GM18519 (cell line): ENCODE results near the gene NFKBIL1.

Experiments used
- ATAC-seq: cut with Tn5 transposase; IDR thresholded peaks from one replicate; pipeline ENCODE4 v1.9.1; 2021; ENCODE audit warnings: mild to moderate bottlenecking, moderate library complexity; ENCODE audit not compliant: unreplicated experiment, low FRiP score

Gene NFKBIL1

DNA sequence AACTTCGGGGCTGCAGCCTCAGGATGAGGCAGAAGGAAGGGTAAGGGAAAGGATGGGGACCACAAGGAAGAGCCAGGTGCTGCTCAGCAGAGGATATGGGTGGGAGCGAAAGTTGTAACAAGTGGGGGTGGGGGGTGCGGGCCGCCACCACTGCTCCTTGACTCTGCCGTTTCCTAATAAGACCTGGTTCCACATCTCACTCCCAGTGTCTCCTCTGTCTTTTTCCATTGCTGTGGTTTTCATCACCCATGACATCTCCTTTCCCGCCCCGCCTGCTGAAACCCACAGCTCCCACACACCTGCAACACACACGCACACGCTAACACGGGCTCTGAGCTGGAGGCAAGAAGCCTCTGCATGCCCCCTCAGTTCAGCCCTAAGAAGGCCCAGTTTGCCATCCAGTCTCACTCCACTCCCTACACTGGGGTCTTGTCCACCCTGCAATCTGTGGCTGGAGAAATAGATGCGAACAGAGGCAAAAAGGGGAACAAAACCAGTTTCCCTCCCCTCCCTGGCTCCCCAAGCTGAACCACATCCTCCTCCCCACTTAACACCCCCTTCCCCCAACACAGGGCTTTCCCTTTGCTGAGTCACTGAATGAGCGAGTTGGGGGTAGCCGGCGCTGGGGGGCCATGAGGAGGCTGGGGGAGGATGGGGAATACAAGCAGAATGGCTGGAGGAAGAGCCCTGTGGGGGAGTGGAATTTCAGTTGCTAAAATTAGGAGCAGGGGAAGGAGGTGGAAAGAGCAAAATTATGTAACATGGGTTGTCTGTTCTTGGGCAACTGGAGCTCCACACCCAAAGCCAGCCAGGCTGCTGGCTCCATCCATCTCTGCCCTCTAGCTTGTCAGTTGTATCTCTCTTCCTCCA lies 11.5 kb downstream of the NFKBIL1 start:
- ATAC-seq = no peak

DNA sequence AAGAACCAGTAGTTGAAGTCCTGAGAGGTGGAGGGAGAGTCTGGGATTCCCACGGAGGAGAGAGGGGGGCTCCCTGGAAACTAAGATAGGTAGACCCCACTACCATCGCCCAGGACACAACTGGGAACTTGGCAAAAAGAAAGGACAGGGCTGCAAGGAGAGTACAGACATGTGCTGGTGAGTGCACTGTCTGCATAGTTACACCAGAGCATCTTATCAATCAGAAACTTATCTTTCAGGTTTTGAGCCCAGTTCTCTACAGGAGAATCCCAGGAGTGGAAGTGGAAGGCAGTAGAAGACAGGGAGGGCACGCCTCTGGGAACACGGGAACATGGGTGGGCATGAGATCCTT lies 12.2 kb downstream of the NFKBIL1 start:
- ATAC-seq = no peak

DNA sequence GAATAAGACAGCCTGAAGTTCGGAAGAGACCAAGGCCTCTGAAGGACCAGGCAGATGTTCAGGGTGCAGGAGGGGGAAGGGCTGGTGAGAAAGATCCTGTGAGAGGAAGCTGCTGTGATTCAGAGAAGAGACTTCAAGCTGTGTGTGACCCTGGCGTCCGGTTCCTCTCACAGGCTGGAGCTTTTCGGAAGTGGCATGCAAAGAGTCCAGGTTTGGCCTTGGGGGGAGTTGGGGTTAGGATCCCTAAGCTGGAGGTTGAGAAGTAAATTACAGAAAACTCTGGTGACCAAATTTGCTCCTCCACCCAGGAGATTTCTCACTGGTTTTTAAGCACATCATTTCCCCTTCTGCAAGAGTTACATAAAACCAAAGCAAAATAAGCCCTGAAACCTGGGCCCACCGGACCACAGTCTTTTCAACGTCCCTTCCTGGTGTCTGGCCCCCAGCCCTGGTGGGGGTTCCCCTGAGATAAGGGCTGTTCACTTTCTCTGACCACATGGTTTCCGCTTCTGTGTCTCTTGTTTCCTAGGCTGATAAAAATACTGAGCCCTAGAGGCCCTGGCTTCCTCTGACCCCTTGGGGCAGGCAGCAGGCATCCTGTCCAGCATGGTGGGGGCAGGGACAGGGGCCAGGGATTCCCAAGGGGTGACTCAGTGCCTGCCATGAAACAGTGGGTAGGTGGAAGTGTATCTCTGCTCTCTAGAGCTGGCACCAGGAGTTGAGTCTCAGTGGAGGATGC lies 12.7 kb downstream of the NFKBIL1 start:
- ATAC-seq = no peak

DNA sequence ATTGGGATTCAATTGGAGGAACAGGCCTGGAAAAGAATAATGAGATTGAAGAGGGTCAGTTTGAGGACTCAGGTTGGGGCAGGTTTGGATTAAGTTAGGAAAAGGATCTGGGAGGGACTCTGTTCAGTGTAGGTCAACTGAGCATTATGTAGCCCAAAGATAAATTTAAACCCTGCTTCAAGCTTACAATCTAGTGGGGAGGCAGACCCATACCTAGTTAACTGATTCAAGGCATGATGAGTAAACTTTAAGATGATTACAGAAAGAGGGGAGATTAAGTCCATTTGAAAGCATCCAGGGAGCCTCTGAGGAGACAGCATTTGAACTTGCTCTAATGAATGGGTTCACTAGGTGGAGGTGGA lies 13.3 kb downstream of the NFKBIL1 start:
- no peak for ATAC-seq

DNA sequence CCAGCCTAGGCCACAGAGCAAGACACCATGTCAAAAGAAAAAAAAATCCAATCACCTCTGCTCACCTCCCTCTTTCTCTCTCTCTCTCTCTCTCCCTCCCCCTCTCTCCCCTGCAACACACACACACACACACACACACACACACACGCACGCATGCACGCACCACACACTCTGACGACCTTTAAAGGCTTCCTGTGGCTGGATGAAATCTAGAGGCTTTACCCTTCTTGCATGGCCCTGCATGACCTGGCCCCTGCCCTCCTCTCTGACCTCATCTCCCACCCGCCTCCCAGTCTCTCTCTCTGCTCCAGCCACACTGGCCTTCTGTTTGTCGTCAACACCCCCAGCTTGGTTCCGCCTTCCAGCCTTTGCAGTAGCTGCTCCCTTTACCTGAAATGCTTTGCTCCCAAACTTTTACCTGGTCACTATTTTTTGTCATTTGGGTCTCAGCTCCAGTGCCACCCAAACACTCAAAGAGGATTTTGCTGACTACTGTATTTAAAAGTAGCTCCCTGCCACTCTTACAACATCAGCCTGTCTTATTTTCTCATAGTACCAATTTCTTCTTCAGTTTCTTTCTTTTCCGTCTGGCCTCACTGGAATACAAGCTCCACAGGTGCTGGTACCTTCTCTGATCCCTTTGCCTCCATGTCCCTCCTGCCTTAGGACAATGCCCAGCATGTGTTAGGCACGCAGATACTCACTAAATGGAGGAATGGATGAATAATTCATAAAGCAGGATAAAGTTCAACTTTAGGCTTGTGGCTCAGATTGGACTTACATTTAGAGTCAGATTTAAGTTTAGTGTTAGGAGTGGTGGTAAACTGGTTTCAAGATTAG lies 20.3 kb downstream of the NFKBIL1 start:
- no peak for ATAC-seq

DNA sequence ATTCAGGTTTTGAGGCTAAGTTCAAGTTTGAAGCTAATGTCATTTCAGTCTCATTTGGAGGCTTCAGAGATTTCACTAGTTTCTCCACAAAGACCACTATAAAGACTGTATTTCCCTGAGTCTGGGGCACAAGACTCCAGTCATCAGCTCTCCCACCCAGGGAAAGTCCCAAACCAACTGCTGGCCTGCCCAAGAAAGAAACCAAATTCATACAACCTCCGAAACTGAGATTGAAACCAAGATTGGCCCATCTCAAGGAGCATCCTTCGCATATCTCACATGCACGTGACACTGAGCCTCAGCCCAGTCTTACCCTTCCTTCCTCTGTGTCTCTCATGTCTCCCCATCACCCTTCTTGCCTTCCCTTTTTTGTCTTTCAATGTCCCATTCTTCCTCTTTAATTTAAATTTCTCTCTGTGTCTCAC lies 21.1 kb downstream of the NFKBIL1 start:
- peak; percentile 48 for ATAC-seq

DNA sequence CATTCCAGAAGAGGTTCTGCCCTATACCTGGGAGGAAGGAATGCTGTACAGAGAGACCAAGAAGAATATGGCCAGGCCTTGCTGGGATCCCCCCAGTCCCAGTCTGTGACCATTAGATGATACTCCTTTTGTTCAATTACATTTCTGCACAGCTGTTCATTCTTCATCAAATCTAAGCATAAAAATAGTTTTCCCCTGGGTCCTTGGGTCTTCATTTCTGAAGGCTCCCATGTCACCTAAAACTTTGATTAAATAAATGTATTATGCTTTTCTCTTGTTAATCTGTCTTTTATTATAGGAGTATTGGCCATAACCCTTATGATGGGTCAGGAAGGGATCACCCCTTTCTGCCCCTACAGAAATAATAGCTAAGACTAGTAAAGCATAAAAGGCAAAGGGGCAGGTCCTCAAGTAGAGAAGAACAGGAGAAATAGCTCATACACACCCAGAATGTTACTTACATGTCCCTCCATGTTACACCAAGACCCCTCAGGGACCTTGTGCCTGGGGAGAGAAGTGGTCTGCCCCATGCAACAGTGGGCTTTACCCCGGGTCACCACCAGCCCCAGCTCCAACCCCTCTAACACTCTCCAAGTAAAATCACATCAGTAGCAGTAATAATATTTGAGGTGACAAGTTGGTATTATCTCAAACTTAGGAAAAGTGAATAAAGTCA lies 22.6 kb downstream of the NFKBIL1 start:
- ATAC-seq = no peak

DNA sequence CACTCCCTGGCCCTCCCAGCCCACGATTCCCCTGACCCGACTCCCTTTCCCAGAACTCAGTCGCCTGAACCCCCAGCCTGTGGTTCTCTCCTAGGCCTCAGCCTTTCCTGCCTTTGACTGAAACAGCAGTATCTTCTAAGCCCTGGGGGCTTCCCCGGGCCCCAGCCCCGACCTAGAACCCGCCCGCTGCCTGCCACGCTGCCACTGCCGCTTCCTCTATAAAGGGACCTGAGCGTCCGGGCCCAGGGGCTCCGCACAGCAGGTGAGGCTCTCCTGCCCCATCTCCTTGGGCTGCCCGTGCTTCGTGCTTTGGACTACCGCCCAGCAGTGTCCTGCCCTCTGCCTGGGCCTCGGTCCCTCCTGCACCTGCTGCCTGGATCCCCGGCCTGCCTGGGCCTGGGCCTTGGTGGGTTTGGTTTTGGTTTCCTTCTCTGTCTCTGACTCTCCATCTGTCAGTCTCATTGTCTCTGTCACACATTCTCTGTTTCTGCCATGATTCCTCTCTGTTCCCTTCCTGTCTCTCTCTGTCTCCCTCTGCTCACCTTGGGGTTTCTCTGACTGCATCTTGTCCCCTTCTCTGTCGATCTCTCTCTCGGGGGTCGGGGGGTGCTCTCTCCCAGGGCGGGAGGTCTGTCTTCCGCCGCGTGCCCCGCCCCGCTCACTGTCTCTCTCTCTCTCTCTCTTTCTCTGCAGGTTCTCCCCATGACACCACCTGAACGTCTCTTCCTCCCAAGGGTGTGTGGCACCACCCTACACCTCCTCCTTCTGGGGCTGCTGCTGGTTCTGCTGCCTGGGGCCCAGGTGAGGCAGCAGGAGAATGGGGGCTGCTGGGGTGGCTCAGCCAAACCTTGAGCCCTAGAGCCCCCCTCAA lies 24.9 kb downstream of the NFKBIL1 start, which contains the start of gene LTA:
TSS of gene LTA (plus strand) at position 249 of the 871 bp plus-strand sequence. CDS start at position 703, 454 bp downstream.
- ATAC-seq = no peak

DNA sequence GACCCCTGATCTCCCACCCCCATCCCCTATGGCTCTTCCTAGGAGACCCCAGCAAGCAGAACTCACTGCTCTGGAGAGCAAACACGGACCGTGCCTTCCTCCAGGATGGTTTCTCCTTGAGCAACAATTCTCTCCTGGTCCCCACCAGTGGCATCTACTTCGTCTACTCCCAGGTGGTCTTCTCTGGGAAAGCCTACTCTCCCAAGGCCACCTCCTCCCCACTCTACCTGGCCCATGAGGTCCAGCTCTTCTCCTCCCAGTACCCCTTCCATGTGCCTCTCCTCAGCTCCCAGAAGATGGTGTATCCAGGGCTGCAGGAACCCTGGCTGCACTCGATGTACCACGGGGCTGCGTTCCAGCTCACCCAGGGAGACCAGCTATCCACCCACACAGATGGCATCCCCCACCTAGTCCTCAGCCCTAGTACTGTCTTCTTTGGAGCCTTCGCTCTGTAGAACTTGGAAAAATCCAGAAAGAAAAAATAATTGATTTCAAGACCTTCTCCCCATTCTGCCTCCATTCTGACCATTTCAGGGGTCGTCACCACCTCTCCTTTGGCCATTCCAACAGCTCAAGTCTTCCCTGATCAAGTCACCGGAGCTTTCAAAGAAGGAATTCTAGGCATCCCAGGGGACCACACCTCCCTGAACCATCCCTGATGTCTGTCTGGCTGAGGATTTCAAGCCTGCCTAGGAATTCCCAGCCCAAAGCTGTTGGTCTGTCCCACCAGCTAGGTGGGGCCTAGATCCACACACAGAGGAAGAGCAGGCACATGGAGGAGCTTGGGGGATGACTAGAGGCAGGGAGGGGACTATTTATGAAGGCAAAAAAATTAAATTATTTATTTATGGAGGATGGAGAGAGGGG lies 26.1 kb downstream of the NFKBIL1 start:
- ATAC-seq = no peak

DNA sequence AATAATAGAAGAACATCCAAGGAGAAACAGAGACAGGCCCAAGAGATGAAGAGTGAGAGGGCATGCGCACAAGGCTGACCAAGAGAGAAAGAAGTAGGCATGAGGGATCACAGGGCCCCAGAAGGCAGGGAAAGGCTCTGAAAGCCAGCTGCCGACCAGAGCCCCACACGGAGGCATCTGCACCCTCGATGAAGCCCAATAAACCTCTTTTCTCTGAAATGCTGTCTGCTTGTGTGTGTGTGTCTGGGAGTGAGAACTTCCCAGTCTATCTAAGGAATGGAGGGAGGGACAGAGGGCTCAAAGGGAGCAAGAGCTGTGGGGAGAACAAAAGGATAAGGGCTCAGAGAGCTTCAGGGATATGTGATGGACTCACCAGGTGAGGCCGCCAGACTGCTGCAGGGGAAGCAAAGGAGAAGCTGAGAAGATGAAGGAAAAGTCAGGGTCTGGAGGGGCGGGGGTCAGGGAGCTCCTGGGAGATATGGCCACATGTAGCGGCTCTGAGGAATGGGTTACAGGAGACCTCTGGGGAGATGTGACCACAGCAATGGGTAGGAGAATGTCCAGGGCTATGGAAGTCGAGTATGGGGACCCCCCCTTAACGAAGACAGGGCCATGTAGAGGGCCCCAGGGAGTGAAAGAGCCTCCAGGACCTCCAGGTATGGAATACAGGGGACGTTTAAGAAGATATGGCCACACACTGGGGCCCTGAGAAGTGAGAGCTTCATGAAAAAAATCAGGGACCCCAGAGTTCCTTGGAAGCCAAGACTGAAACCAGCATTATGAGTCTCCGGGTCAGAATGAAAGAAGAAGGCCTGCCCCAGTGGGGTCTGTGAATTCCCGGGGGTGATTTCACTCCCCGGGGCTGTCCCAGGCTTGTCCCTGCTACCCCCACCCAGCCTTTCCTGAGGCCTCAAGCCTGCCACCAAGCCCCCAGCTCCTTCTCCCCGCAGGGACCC lies 27.0 kb downstream of the NFKBIL1 start:
- ATAC-seq = no peak

DNA sequence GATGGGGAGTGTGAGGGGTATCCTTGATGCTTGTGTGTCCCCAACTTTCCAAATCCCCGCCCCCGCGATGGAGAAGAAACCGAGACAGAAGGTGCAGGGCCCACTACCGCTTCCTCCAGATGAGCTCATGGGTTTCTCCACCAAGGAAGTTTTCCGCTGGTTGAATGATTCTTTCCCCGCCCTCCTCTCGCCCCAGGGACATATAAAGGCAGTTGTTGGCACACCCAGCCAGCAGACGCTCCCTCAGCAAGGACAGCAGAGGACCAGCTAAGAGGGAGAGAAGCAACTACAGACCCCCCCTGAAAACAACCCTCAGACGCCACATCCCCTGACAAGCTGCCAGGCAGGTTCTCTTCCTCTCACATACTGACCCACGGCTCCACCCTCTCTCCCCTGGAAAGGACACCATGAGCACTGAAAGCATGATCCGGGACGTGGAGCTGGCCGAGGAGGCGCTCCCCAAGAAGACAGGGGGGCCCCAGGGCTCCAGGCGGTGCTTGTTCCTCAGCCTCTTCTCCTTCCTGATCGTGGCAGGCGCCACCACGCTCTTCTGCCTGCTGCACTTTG lies 28.0 kb downstream of the NFKBIL1 start, which contains the start of gene TNF:
TSS of gene TNF (plus strand) at position 231 of the 567 bp plus-strand sequence. CDS start at position 408, 177 bp downstream.
- ATAC-seq = no peak

DNA sequence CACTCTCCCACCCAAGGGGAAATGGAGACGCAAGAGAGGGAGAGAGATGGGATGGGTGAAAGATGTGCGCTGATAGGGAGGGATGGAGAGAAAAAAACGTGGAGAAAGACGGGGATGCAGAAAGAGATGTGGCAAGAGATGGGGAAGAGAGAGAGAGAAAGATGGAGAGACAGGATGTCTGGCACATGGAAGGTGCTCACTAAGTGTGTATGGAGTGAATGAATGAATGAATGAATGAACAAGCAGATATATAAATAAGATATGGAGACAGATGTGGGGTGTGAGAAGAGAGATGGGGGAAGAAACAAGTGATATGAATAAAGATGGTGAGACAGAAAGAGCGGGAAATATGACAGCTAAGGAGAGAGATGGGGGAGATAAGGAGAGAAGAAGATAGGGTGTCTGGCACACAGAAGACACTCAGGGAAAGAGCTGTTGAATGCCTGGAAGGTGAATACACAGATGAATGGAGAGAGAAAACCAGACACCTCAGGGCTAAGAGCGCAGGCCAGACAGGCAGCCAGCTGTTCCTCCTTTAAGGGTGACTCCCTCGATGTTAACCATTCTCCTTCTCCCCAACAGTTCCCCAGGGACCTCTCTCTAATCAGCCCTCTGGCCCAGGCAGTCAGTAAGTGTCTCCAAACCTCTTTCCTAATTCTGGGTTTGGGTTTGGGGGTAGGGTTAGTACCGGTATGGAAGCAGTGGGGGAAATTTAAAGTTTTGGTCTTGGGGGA lies 28.7 kb downstream of the NFKBIL1 start:
- no peak for ATAC-seq

DNA sequence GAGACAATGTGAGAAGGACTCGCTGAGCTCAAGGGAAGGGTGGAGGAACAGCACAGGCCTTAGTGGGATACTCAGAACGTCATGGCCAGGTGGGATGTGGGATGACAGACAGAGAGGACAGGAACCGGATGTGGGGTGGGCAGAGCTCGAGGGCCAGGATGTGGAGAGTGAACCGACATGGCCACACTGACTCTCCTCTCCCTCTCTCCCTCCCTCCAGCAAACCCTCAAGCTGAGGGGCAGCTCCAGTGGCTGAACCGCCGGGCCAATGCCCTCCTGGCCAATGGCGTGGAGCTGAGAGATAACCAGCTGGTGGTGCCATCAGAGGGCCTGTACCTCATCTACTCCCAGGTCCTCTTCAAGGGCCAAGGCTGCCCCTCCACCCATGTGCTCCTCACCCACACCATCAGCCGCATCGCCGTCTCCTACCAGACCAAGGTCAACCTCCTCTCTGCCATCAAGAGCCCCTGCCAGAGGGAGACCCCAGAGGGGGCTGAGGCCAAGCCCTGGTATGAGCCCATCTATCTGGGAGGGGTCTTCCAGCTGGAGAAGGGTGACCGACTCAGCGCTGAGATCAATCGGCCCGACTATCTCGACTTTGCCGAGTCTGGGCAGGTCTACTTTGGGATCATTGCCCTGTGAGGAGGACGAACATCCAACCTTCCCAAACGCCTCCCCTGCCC lies 29.6 kb downstream of the NFKBIL1 start:
- ATAC-seq = no peak

DNA sequence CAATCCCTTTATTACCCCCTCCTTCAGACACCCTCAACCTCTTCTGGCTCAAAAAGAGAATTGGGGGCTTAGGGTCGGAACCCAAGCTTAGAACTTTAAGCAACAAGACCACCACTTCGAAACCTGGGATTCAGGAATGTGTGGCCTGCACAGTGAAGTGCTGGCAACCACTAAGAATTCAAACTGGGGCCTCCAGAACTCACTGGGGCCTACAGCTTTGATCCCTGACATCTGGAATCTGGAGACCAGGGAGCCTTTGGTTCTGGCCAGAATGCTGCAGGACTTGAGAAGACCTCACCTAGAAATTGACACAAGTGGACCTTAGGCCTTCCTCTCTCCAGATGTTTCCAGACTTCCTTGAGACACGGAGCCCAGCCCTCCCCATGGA lies 30.2 kb downstream of the NFKBIL1 start:
- no peak for ATAC-seq

DNA sequence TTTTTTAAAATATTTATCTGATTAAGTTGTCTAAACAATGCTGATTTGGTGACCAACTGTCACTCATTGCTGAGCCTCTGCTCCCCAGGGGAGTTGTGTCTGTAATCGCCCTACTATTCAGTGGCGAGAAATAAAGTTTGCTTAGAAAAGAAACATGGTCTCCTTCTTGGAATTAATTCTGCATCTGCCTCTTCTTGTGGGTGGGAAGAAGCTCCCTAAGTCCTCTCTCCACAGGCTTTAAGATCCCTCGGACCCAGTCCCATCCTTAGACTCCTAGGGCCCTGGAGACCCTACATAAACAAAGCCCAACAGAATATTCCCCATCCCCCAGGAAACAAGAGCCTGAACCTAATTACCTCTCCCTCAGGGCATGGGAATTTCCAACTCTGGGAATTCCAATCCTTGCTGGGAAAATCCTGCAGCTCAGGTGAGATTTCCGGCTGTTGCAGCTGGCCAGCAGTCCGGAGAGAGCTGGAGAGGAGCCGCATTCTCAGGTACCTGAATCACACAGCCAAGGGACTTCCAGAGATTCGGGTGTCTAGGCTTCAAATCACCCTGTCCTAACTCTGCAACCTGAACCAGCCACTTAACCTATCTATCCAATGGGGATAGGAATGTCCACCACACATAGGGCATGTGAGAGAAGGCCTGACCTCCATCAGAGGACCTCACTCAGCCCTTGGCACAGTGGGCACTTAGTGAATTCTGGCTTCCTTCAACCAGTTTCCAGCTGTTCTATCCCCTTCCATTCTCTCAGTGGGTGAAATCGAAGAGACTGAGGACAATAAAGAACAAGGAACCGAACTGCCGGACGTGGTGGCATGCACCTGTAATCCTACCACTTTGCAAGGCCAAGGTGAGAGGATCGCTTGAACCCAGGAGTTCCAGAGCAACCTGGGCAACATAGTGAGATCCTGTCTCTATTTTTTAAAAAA lies 31.0 kb downstream of the NFKBIL1 start:
- no peak for ATAC-seq
